Panc1 (cell line): Measurements from ENCODE around the gene TAAR8.

Source experiments
- CTCF ChIP-seq: fragments of 450-650 bp; IDR thresholded peaks from 2 replicates; pipeline ENCODE4 v1.5.1; 2017; ENCODE audit warnings: mild to moderate bottlenecking
- POLR2AphosphoS5 ChIP-seq: IDR thresholded peaks from 2 replicates; pipeline ENCODE4 v1.6.1; 2012; ENCODE audit warnings: mild to moderate bottlenecking, low read depth, low read length, moderate library complexity
- REST ChIP-seq, 2 experiments: IDR thresholded peaks; 2 replicates each; pipeline ENCODE4 v1.6.1; 2011 to 2012; ENCODE audit warnings: low read depth in 2 of 2, control low read depth in 1 of 2, low read length in 1 of 2, mild to moderate bottlenecking in 1 of 2, moderate library complexity in 1 of 2; ENCODE audit not compliant: insufficient read depth in 1 of 2
- SIN3A ChIP-seq: IDR thresholded peaks from 2 replicates; pipeline ENCODE4 v1.6.1; 2012; ENCODE audit warnings: low read depth, mild to moderate bottlenecking, low read length, moderate library complexity, borderline replicate concordance; ENCODE audit not compliant: insufficient read depth
- TCF7L2 ChIP-seq: IDR thresholded peaks from 2 replicates; pipeline ENCODE4 v1.6.1; 2011; ENCODE audit warnings: mild to moderate bottlenecking, low read depth, low read length, inconsistent platforms

- no peak for TF ChIP-seq CTCF
- TF ChIP-seq POLR2AphosphoS5: no peak
- TF ChIP-seq TCF7L2: no peak
- TF ChIP-seq REST (IDR thresholded peaks at IDR 0.05; ENCODE audit: insufficient read depth in 1 of 2, low read depth in 2 of 2, low read length in 1 of 2): no peak
- no peak for TF ChIP-seq SIN3A
These were observed 38.5 kb upstream of the TAAR8 start for GRCh38 chr6:132513831-132514545.
